IMR-90 (cell line): ENCODE results near the gene PBXIP1.

Experiments used
- CTCF ChIP-seq: conservative IDR thresholded peaks from 2 replicates; pipeline ENCODE4 v1.5.1; 2012; ENCODE audit warnings: mild to moderate bottlenecking, low read depth, low read length, improper control_type of control experiment
- POLR2A ChIP-seq: IDR thresholded peaks from 2 replicates; pipeline ENCODE4 v1.6.1; 2012; ENCODE audit warnings: mild to moderate bottlenecking, low read depth, low read length

- no peak for TF ChIP-seq CTCF
- TF ChIP-seq POLR2A = no peak
Measured at GRCh38 chr1:154968731-154969130, 12.8 kb upstream of the PBXIP1 start.
